T47D (cell line): ENCODE data around the gene EEFSEC.

ENCODE experiments used
- DNase-seq, 2 experiments: peaks; one replicate each; pipeline versions ENCODE4 v3.0.0 to v3.0.0-alpha.2; 2011 to 2012; ENCODE audit warnings: low read depth in 1 of 2, low spot score in 1 of 2
- JUND ChIP-seq: IDR thresholded peaks from 2 replicates; pipeline ENCODE4 v1.6.1; 2012; ENCODE audit warnings: low read depth
- in situ Hi-C: cut with HindIII; loops from 2 replicates; pipeline ENCODE4 v1.10.0; 2016; ENCODE audit warnings: low sequenced_read_pairs, low pct_unique_long_range_greater_than_20kb

Gene EEFSEC

GRCh38 chr3:128195802-128196201 lies 42.5 kb downstream of the EEFSEC start:
- DNase-seq, result no peak
- TF ChIP-seq JUND, result no peak
- in situ Hi-C loops, result no loop called here

GRCh38 chr3:128196647-128197046 lies 43.4 kb downstream of the EEFSEC start:
- TF ChIP-seq JUND, result no peak
- in situ Hi-C loops, result no loop called here
- DNase-seq, result no peak

- in situ Hi-C loops, result no loop called here
Measured at GRCh38 chr3:128197855-128198254, 44.6 kb downstream of the EEFSEC start.

GRCh38 chr3:128198313-128198712 lies 45.0 kb downstream of the EEFSEC start:
- TF ChIP-seq JUND, result no peak
- in situ Hi-C loops, result no loop called here
- no peak for DNase-seq

More at GRCh38 chr3:128197855-128198254, 44.6 kb downstream of the EEFSEC start:
- no peak for DNase-seq
- TF ChIP-seq JUND, result no peak

- DNase-seq, result no peak
- no peak for TF ChIP-seq JUND
- in situ Hi-C loops, result no loop called here
Measured at GRCh38 chr3:128199110-128199509, 45.8 kb downstream of the EEFSEC start.

- no peak for TF ChIP-seq JUND
- in situ Hi-C loops, result no loop called here
Measured at GRCh38 chr3:128201158-128201755, 48.0 kb downstream of the EEFSEC start.

GRCh38 chr3:128203169-128203568 lies 49.9 kb downstream of the EEFSEC start:
- DNase-seq, result no peak
- in situ Hi-C loops, result no loop called here
- no peak for TF ChIP-seq JUND

More at GRCh38 chr3:128201158-128201755, 48.0 kb downstream of the EEFSEC start:
- DNase-seq, result no peak

GRCh38 chr3:128205558-128206145 lies 52.4 kb downstream of the EEFSEC start:
- no peak for TF ChIP-seq JUND
- in situ Hi-C loops, result no loop called here
- no peak for DNase-seq

- TF ChIP-seq JUND, result no peak
- in situ Hi-C loops, result no loop called here
- DNase-seq, result no peak
Measured at GRCh38 chr3:128207951-128208350, 54.7 kb downstream of the EEFSEC start.

GRCh38 chr3:128210711-128211110 lies 57.4 kb downstream of the EEFSEC start:
- TF ChIP-seq JUND, result no peak
- DNase-seq, result no peak
- in situ Hi-C loops, result no loop called here

- DNase-seq, result no peak
- in situ Hi-C loops, result no loop called here
- TF ChIP-seq JUND, result no peak
Measured at GRCh38 chr3:128214056-128214455, 60.8 kb downstream of the EEFSEC start.

GRCh38 chr3:128215290-128215689 lies 62.0 kb downstream of the EEFSEC start:
- DNase-seq, result no peak
- TF ChIP-seq JUND, result no peak
- in situ Hi-C loops, result no loop called here

GRCh38 chr3:128215800-128216495 lies 62.7 kb downstream of the EEFSEC start:
- no peak for DNase-seq
- no peak for TF ChIP-seq JUND
- in situ Hi-C loops, result no loop called here
